Muscle layer of duodenum (tissue), 2 donors: ENCODE measurements around the gene RAB28.
"Not testable (repeated sequence)": the region's sequence is repeated elsewhere in the genome, so short reads cannot be mapped to it uniquely, and the experiment has no call there.

Experiments
- H3K27ac ChIP-seq: one replicate; pipeline ENCODE4 v1.7.0; 2013; ENCODE audit warnings: mild to moderate bottlenecking, low read length
- H3K27me3 ChIP-seq: one replicate; pipeline ENCODE4 v1.7.0; 2013; ENCODE audit warnings: low read depth, mild to moderate bottlenecking, control low read depth, low read length
- H3K36me3 ChIP-seq, 2 donors: one replicate each; pipeline ENCODE4 v1.7.0; 2013; ENCODE audit warnings: low read length in 2 of 2, control low read depth in 1 of 2, mild to moderate bottlenecking in 1 of 2; ENCODE audit not compliant: insufficient read depth in 2 of 2, control insufficient read depth in 1 of 2
- H3K4me1 ChIP-seq, 2 donors: one replicate each; pipeline ENCODE4 v1.7.0; 2013; ENCODE audit warnings: low read length in 2 of 2, mild to moderate bottlenecking in 2 of 2, control low read depth in 1 of 2, moderate library complexity in 1 of 2; ENCODE audit not compliant: insufficient read depth in 2 of 2, control insufficient read depth in 1 of 2
- H3K4me3 ChIP-seq, 2 donors: one replicate each; pipeline ENCODE4 v1.7.0; 2013; ENCODE audit warnings: low read length in 2 of 2, low read depth in 1 of 2, mild to moderate bottlenecking in 1 of 2
- H3K9me3 ChIP-seq, 2 donors: one replicate each; pipeline ENCODE4 v1.7.0; 2013; ENCODE audit warnings: low read length in 2 of 2, control low read depth in 1 of 2, mild to moderate bottlenecking in 1 of 2; ENCODE audit not compliant: control insufficient read depth in 1 of 2
- donor health status: healthy.

Gene RAB28

DNA sequence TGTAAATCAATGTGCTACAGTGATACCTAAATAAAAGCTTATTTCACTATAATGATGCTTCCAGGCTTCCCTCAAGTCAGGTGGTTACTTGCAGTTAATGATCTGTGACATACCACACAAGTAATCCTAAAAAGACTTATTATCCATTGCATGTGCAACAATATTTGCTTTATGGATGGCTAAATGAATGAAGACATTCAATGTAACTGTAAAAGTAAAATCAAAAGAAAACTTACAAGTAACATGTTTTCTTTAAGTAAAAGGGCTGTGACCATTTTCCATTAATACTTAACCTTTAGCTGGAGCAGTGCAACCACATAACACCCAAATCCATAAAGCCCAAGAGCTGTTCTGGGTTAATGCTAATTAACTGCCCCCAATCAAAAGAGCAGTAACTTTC is 42.6 kb downstream of the RAB28 start:
- Histone ChIP-seq H3K4me1 (no peaks in the 10 kb centered on the region), H3K36me3 (peaks cover 0 to 9% of the 10 kb centered on the region in 2 donors), H3K27ac (no peak overlapping the region), H3K27me3 (no peaks in the 10 kb centered on the region), H3K4me3 (no peak overlapping the region), H3K9me3 (peaks cover 0 to 12% of the 10 kb centered on the region in 2 donors)

DNA sequence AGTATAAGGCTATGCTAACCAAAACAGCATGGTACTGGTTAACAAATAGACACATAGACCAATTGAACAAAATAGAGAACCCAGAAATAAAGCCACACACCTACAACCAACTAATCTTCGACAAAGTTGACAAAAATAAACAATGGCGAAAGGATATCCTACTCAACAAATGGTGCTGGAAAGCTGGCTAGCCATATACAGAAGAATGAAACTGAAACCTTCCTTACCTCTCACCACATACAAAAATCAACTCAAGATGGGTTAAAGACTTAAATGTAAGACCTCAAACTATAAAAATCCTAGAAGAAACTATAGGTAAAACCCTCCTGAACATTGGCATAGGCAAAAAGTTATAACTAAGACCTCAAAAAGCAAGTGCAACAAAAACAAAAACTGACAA is 47.2 kb downstream of the RAB28 start:
- H3K36me3 ChIP-seq = peaks cover 0 to 3% of the 10 kb centered on the region in 2 donors
- no peak overlapping the region for H3K4me3 ChIP-seq
- peaks cover 0 to 18% of the 10 kb centered on the region in 2 donors for H3K9me3 ChIP-seq

DNA sequence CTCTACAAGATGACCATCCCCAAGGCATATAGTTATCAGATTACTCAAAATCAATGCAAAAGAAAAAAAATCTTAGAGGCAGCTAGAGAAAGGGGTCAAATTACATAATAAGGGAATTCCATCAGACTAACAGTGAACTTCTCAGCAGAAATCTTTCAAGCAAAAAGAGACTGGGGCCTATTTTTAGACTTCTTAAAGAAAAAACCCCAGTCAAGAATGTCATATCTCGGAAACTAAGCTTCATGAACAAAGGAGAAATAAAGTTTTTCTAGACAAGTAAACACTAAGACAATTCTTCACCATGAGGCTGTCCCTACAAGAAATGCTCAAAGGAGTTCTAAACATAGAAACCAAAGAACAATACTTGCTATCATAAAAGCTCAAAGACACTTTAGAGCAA is 51.7 kb downstream of the RAB28 start:
- Histone ChIP-seq H3K27me3 (no peaks in the 10 kb centered on the region), H3K4me1 (no peaks in the 10 kb centered on the region), H3K9me3 (peaks cover 0 to 13% of the 10 kb centered on the region in 2 donors), H3K36me3 (no peaks in the 10 kb centered on the region), H3K27ac (no peak overlapping the region), H3K4me3 (no peak overlapping the region)

More for the DNA sequence above, 47.2 kb downstream of the RAB28 start:
- no peak overlapping the region for H3K27ac ChIP-seq
- no peaks in the 10 kb centered on the region for H3K4me1 ChIP-seq
- H3K27me3 ChIP-seq = no peaks in the 10 kb centered on the region

DNA sequence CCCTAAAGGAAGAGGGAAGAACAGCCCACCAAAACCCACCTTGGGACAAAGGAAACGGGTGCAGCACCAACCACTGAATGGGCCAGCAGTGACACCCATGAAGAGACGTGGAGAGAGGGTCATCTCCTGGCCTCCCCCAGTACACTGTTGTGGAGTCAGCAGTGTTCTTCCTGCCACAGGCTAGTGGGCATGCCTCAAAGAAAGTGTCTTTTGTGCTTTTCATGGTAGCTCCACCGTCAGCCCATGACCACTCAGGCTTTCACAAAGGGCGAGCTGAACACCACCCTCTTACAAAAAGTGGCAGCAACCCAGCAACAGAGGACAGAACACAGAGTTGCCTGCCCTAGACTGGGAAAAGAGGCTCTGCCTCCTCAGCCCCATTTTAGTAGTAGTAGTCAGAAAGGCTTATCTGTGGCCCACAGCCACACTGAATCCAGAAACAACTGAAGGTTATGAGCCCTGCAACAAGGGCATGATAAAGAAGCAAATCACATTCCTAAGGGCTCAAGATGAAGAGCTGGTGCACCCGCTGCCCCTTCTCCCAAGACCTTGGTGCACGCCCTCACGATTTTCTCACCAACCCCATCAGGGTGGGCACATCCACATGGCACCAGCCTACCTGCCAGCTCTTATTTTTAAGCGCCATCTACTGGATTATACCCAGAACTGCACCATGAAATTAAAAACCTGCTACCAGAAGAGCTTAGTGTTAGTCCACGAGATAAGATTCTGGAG is 53.1 kb downstream of the RAB28 start:
- Histone ChIP-seq H3K36me3 (no peaks in the 10 kb centered on the region), H3K4me1 (no peaks in the 10 kb centered on the region), H3K9me3 (peaks cover 0 to under 1% of the 10 kb centered on the region in 2 donors), H3K27me3 (no peaks in the 10 kb centered on the region), H3K27ac (no peak overlapping the region), H3K4me3 (no peak overlapping the region)

DNA sequence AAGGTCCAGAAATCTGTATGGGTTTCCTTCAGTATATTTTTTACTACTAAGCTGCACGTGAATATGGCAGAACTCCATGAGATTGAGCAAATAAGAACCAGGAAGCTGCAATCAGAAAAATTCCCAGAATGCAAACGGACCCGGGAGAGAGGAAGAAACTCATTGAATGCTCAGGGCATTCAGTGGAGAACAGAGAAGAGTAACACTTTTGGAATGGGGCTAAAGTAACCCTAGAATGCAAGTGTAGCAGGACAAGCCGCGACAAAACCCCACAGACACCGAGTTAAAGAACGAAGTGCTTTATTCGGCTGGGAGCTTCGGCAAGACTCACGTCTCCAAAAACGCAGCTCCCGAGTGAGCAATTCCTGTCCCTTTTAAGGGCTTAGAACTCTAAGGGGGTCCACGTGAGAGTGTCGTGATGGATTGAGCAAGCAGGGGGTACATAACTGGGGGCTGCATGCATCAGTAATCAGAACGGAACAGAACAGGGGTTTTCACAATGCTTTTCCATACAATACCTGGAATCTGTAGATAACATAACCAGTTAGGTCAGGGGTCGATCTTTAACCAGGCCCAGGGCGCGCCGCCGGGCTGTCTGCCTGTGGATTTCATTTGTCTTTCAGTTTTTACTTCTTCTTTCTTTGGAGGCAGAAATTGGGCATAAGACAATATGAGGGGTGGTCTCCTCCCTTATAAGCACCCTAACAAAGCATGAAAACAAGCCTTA is 56.4 kb downstream of the RAB28 start:
- peaks cover 0 to 5% of the 10 kb centered on the region in 2 donors for H3K36me3 ChIP-seq
- H3K27me3 ChIP-seq = no peaks in the 10 kb centered on the region
- no peak overlapping the region for H3K27ac ChIP-seq
- H3K4me1 ChIP-seq = no peaks in the 10 kb centered on the region
- no peaks in the 10 kb centered on the region for H3K9me3 ChIP-seq
- H3K4me3 ChIP-seq = no peak overlapping the region

DNA sequence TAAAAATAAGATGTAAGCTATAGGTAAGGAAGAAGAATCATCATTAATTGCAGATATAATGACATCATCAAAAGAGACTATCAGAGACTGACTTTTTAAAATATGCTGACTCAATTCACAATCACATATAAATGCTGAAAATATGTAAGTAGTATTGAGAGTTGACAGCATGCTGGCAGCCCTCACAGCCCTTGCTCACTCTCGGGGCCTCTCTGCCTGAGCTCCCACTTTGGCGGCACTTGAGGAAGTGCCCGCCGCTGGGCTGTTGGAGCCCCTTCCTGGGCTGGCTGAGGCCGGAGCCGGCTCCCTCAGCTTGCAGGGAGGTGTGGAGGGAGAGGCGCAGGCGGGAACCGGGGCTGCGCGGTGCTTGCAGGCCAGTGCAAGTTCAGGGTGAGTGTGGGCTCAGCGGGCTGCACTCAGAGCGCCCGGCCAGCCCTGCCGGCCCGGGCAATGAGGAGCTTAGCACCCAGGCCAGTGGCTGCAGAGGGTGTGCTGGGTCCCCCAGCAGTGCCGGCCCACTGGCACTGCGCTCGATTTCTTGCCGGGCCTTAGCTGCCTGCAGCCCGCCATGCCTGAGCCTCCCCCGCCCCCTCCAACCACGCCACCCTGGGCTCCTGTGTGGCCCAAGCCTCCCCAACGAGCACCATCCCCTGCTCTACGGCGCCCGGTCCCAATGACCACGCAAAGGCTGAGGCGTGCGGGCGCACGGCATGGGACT is 68.9 kb downstream of the RAB28 start:
- Histone ChIP-seq H3K36me3 (peaks cover 0 to 3% of the 10 kb centered on the region in 2 donors), H3K4me3 (no peak overlapping the region), H3K4me1 (peaks cover 0 to 5% of the 10 kb centered on the region in 2 donors), H3K27ac (no peak overlapping the region), H3K9me3 (no peaks in the 10 kb centered on the region), H3K27me3 (no peaks in the 10 kb centered on the region)

DNA sequence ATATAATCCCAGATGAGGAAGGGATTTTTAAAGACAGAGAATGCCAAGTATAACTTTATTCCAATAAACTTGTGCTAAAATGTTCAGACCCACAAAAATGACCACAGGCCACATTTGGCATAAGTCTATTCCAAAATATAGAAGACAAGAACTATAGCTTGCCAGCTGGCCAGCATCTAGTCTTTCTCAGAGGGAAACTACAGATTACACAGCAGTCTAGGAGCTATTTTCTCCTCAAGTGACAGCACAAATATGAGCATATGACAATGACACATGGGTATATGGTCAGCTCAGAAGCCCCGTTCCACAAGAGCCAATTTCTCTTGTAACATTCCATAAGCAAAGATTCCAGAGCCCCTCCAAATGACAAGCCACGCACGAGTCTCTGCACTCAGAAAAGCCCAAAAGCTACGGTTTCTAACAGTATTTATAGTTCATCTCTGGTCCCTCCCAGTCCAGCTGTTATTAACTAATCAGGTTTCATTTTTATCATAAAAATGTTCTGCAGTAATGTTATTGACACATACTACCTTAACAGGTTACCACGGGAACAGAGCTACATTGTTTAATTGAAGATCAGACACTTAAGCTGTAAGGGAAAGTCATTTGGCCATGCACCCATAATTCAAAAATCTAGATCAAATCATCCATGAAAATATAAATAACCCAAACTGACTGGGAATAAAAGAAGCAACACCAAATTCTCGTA is 70.3 kb downstream of the RAB28 start:
- no peak overlapping the region for H3K27ac ChIP-seq
- peaks cover 0 to 5% of the 10 kb centered on the region in 2 donors for H3K4me1 ChIP-seq
- no peaks in the 10 kb centered on the region for H3K27me3 ChIP-seq
- H3K4me3 ChIP-seq = no peak overlapping the region
- H3K36me3 ChIP-seq = peaks cover 0 to 3% of the 10 kb centered on the region in 2 donors
- H3K9me3 ChIP-seq = no peaks in the 10 kb centered on the region

DNA sequence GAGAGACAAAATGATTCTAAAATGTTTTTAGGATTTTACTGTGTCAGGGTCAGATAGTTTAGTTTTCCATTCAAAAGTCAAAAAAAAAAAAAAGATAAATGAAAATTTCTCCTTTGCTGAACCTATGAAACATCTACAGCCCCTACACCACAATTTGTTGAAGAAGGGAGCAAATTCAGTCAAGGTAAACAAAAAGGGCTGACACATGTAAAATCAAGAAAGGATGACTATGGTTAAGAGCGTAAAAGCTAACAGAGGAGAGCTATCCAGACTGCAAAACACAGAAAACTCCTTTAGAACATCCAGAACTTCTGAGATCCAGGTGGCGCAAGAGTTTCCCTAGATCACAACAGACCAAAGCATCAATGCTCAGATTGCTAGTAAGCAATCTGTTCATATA is 72.2 kb downstream of the RAB28 start:
- Histone ChIP-seq H3K9me3 (no peaks in the 10 kb centered on the region), H3K4me1 (peaks cover 0 to 5% of the 10 kb centered on the region in 2 donors), H3K36me3 (no peaks in the 10 kb centered on the region), H3K4me3 (no peak overlapping the region), H3K27me3 (no peaks in the 10 kb centered on the region), H3K27ac (no peak overlapping the region)

DNA sequence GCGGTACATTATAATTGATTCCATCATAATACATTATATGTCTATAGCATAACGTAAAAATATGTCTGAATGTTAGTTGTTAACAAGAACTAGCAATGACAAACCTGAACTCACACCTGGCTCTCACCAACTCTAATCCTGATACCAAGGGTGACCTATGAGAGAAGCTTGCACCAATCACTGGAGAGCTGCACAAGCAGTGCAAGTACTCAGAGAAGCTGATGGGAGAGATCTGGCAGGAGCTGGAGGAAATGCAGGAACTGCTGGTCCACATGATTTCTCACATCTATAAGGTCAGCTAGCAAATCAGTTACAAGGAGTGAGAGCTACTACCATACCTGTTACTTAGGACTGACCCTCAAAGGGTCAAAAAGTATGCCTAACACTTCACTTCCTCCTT is 74.8 kb downstream of the RAB28 start:
- Histone ChIP-seq H3K9me3 (no peaks in the 10 kb centered on the region), H3K27ac (no peak overlapping the region), H3K36me3 (no peaks in the 10 kb centered on the region), H3K4me1 (peaks cover 0 to 5% of the 10 kb centered on the region in 2 donors), H3K27me3 (no peaks in the 10 kb centered on the region), H3K4me3 (no peak overlapping the region)

DNA sequence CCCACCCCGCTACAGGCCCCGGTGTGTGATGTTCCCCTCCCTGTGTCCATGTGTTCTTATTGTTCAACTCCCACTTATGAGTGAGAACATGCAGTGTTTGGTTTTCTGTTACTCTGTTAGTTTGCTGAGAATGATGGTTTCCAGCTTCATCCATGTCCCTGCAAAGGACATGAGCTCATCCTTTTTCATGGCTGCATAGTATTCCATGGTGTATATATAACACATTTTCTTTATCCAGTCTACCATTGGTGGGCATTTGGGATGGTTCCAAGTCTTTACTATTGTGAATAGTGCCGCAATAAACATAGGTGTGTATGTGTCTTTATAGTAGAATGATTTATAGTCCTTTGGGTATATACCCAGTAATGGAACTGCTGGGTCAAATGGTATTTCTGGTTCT is 78.0 kb downstream of the RAB28 start:
- H3K4me3 ChIP-seq, H3K27me3 ChIP-seq, H3K4me1 ChIP-seq, H3K9me3 ChIP-seq, H3K36me3 ChIP-seq, H3K27ac ChIP-seq: not testable (repeated sequence)

DNA sequence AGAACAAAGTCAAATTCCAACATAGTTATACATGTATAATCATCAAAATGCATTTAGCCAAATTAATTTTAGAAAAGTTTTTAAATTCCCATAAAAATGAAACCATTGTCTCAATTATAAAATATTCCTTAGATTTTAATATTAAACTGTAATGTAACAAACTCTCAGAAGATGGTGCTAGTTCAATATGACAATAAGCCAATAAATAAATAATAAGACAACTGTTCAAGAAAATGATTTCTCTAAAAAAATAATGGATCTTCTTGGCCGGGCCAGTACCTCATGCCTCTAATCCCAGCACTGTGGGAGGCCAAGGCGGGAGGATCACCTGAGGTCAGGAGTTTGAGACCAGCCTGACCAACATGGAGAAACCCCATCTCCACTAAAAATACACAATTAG is 80.3 kb downstream of the RAB28 start:
- Histone ChIP-seq H3K27me3 (no peaks in the 10 kb centered on the region), H3K9me3 (no peaks in the 10 kb centered on the region), H3K36me3 (no peaks in the 10 kb centered on the region), H3K4me3 (no peak overlapping the region), H3K27ac (no peak overlapping the region), H3K4me1 (no peaks in the 10 kb centered on the region)
